GM12892 (cell line): ENCODE measurements around the gene LARP1B.

Experiments used
- POLR2A ChIP-seq: IDR thresholded peaks from 2 replicates; pipeline ENCODE4 v1.6.1; 2011; ENCODE audit warnings: low read depth, low read length, control low read depth
- POLR2AphosphoS5 ChIP-seq: IDR thresholded peaks from 2 replicates; pipeline ENCODE4 v1.6.1; 2011; ENCODE audit warnings: low read depth, low read length, control low read depth
- TAF1 ChIP-seq: IDR thresholded peaks from 2 replicates; pipeline ENCODE4 v1.6.1; 2011; ENCODE audit warnings: low read depth, mild to moderate bottlenecking, control low read depth, low read length, borderline replicate concordance

DNA sequence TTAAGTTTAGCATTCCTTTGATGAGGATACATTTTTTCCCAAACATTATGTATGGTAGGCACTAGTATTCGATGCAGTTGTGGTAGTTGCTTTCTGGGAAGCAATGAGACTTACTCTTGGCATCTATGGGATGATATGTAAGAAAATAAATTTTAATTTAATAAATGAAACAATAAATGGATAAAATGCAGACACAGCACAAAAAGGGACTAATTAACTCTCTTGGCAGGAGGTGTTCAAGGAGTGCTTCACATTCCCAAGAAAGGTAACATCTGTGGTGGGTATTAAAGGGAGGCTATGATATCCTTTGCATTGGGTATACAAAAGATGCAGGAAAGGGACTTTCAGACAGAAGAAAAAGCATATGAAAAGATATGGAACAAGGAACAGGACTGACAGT, 115.5 kb downstream of the LARP1B start:
- TF ChIP-seq POLR2AphosphoS5, result no peak
- TF ChIP-seq POLR2A, result no peak
- TF ChIP-seq TAF1, result no peak
